ENCODE measurements around the gene PACS2. TPM values are rescaled to one million over a fixed set of nuclear protein-coding genes. Genes with fewer than 3 reads are reported as not detected.

Gene PACS2
- total RNA-seq, 1 donor from 2014 or later, result 263 TPM

- Mint-ChIP-seq H3K4me1 (ENCODE audit: low read depth, unreplicated experiment) (peaks cover 7% of the 10 kb centered on the region), H3K36me3 (ENCODE audit: unreplicated experiment) (peaks cover 14% of the 10 kb centered on the region), H3K9me3 (ENCODE audit: unreplicated experiment) (peaks cover 3% of the 10 kb centered on the region), H3K4me3 (ENCODE audit: unreplicated experiment) (no peak overlapping the region), H3K27ac (ENCODE audit: unreplicated experiment) (peak overlapping the region; percentile 52), H3K27me3 (ENCODE audit: unreplicated experiment) (peaks cover 7% of the 10 kb centered on the region)
- no peak for TF ChIP-seq CTCF (IDR thresholded peaks at IDR 0.05; ENCODE audit: partially characterized antibody, unreplicated experiment)
- DNase-seq, result no peak
Measured at GRCh38 chr14:105408592-105408991, 94.0 kb downstream of the PACS2 start.

GRCh38 chr14:105409364-105409763, 94.8 kb downstream of the PACS2 start:
- no peak for TF ChIP-seq CTCF (IDR thresholded peaks at IDR 0.05; ENCODE audit: partially characterized antibody, unreplicated experiment)
- Mint-ChIP-seq H3K27ac (ENCODE audit: unreplicated experiment) (peak overlapping the region; percentile 2), H3K4me1 (ENCODE audit: low read depth, unreplicated experiment) (peaks cover 7% of the 10 kb centered on the region), H3K9me3 (ENCODE audit: unreplicated experiment) (peaks cover 3% of the 10 kb centered on the region), H3K4me3 (ENCODE audit: unreplicated experiment) (no peak overlapping the region), H3K36me3 (ENCODE audit: unreplicated experiment) (peaks cover 9% of the 10 kb centered on the region), H3K27me3 (ENCODE audit: unreplicated experiment) (peaks cover 9% of the 10 kb centered on the region)
- DNase-seq, result no peak

- peak overlapping the region; percentile 42 for H3K4me3 Mint-ChIP-seq (ENCODE audit: unreplicated experiment)
- no peak for DNase-seq
- no peaks in the 10 kb centered on the region for H3K36me3 Mint-ChIP-seq (ENCODE audit: unreplicated experiment)
- H3K27ac Mint-ChIP-seq (ENCODE audit: unreplicated experiment), result peak overlapping the region; percentile 55
- TF ChIP-seq CTCF (IDR thresholded peaks at IDR 0.05; ENCODE audit: partially characterized antibody, unreplicated experiment), result no peak
- H3K4me1 Mint-ChIP-seq (ENCODE audit: low read depth, unreplicated experiment), result peaks cover 9% of the 10 kb centered on the region
- H3K9me3 Mint-ChIP-seq (ENCODE audit: unreplicated experiment), result peaks cover 4% of the 10 kb centered on the region
- H3K27me3 Mint-ChIP-seq (ENCODE audit: unreplicated experiment), result peaks cover 9% of the 10 kb centered on the region
Measured at GRCh38 chr14:105410642-105411016, 96.1 kb downstream of the PACS2 start.

GRCh38 chr14:105411017-105411941, 96.7 kb downstream of the PACS2 start:
- H3K27ac Mint-ChIP-seq (ENCODE audit: unreplicated experiment), result peak overlapping the region; percentile 55
- H3K27me3 Mint-ChIP-seq (ENCODE audit: unreplicated experiment), result peaks cover 9% of the 10 kb centered on the region
- H3K36me3 Mint-ChIP-seq (ENCODE audit: unreplicated experiment), result no peaks in the 10 kb centered on the region
- H3K4me1 Mint-ChIP-seq (ENCODE audit: low read depth, unreplicated experiment), result peaks cover 9% of the 10 kb centered on the region
- DNase-seq, result peak; percentile 21
- H3K4me3 Mint-ChIP-seq (ENCODE audit: unreplicated experiment), result peak overlapping the region; percentile 20
- H3K9me3 Mint-ChIP-seq (ENCODE audit: unreplicated experiment), result peaks cover 4% of the 10 kb centered on the region
- no peak for TF ChIP-seq CTCF (IDR thresholded peaks at IDR 0.05; ENCODE audit: partially characterized antibody, unreplicated experiment)

Data from glutamatergic neuron (in vitro differentiated cells).